GM12874 (cell line): ENCODE measurements around the gene SIL1.

Experiments
- TF ChIP-seq, protein P1 (sequence below): IDR thresholded peaks from 2 replicates; pipeline ENCODE4 v1.5.1; 2011; ENCODE audit warnings: low read depth, mild to moderate bottlenecking, control low read depth, low read length, moderate library complexity; ENCODE audit not compliant: insufficient read depth

The SIL1 gene

DNA sequence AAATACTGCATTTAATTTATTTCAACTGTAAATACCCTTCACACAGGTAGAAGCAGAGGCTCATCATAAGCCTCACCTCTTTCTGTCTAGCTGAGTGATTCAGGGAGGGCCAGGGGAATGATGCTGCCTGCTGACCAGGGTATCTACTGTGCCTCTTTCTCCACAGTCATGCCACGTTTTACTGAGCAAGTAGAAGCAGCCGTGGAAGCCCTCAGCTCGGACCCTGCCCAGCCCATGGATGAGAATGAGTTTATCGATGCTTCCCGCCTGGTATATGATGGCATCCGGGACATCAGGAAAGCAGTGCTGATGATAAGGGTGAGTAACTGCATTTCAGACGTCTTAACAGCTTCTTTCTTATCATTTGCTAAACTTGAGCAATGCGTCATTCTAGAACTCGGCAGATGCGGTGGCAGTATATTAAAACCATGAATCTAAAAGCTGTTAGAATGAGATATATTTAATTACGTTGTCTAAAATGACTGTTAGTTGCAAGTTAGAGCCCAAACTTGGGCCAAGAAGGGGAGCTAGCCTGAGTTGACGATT, 273.0 kb downstream of the SIL1 start:
- TF ChIP-seq, protein P1, sequence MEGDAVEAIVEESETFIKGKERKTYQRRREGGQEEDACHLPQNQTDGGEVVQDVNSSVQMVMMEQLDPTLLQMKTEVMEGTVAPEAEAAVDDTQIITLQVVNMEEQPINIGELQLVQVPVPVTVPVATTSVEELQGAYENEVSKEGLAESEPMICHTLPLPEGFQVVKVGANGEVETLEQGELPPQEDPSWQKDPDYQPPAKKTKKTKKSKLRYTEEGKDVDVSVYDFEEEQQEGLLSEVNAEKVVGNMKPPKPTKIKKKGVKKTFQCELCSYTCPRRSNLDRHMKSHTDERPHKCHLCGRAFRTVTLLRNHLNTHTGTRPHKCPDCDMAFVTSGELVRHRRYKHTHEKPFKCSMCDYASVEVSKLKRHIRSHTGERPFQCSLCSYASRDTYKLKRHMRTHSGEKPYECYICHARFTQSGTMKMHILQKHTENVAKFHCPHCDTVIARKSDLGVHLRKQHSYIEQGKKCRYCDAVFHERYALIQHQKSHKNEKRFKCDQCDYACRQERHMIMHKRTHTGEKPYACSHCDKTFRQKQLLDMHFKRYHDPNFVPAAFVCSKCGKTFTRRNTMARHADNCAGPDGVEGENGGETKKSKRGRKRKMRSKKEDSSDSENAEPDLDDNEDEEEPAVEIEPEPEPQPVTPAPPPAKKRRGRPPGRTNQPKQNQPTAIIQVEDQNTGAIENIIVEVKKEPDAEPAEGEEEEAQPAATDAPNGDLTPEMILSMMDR, result no peak

DNA sequence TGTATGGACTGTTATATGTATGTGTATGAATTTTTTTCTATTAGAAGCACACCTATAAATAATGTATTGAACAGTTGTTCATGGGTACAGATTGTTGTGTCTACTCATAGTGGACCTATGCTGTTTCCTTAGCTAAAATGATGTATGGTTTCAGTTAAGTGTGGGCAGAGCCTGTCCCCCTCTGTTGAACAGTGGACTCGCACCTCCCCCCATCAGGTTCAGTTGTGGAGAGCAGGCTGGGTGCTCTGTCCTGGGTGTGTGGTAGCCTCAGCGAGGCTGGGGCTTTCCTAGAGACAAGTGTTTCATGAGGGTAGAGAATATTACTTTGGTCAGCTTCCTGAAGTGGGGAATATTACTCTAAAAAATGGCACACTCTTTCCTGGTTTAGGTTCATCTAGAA, 275.7 kb downstream of the SIL1 start:
- TF ChIP-seq, protein P1, result no peak

DNA sequence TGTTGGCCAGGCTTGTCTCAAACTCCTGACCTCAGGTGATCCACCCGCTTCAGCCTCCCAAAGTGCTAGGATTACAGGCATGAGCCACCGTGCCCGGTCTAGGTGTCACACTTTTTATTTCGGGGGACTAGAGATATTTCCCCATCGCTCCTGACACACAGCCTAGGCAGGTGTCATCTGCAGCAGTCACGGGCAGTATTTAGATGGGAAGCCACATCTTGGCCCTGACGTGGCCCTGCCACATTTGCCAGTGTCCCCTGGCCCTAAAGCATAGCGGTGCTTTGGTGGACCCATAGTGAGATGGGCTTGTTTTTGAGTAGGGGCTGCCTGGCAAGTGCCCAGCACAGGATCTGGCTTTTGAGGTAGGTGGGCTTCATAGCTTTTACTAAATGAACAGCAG, 278.0 kb downstream of the SIL1 start:
- TF ChIP-seq, protein P1, result no peak

DNA sequence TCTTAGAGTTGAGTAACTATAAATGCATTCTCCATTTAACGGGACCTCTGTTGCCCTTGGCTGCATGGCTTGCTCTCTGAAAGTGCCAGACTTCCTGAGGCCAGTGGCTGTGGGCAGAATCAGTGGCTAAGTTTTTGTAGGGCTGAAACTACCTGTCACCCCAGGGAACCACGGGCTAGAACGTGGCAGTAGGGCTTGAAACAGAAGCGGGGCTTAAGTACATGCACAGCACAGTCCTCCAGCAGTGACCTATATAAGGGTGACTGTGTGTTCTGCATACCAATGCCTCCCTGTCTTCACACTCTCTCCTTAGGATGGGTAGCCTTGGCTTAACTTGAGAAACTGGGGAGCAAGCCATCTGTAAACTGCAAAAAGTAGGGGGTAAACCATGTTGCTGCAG, 279.5 kb downstream of the SIL1 start:
- TF ChIP-seq, protein P1, result no peak

DNA sequence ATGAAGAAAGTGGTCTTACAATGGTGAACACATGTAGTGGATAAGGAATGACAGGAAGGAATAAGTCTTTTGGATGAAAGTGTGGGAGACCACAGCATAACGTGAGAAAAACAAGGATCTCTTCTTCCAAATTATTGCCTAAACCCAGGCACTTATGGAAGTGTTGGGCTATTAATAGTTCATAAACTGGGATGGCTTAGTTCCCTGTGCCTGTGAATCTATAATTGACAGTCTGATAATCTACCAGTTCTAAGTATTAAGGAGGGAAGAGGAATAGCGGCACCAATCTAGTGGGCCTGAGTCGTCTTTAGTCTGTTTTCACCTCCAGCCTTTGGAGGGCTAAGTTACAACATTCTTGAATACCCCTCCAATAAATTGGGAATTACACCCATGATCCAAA, 283.8 kb downstream of the SIL1 start:
- TF ChIP-seq, protein P1, result no peak

DNA sequence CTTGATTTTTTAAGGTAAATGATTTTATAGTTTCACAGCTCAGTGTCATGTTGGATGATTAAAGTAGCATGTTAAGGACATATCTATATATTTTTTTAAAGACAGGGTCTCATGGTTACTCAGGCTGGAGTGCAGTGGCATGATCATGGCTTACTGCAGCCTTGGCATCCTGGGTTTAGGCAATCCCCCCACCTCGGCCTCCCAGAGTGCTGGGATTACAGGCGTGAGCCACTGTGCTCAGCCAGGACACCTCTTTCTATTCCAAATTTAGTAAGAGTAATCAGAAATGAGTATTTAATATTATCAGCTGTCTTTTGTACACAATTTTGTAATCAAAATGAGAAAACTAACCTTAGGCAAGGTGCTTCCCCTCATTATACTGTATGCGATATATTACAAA, 284.4 kb downstream of the SIL1 start:
- TF ChIP-seq, protein P1, result no peak

DNA sequence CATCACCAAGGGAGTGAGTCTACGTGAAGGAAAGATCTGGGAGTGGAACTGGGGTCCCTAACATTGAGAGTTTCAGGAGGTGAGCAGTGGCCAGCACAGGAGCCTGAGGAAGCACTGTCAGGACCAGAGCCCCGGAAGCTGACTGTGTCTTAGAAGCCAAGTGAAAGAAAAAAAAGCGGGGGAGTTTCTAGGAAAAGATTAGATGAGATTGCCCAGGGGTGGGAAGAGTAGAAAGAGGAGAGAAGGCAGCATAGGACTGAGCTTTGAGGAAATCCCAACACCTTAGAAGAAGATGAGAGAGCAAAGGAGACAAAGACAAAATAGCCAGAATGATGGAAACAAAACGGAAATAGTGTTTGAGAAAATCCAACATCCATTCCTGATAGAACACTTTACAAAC, 286.1 kb downstream of the SIL1 start:
- TF ChIP-seq, protein P1, result no peak
